ENCODE measurements around the gene DYNC1I1.

DNA sequence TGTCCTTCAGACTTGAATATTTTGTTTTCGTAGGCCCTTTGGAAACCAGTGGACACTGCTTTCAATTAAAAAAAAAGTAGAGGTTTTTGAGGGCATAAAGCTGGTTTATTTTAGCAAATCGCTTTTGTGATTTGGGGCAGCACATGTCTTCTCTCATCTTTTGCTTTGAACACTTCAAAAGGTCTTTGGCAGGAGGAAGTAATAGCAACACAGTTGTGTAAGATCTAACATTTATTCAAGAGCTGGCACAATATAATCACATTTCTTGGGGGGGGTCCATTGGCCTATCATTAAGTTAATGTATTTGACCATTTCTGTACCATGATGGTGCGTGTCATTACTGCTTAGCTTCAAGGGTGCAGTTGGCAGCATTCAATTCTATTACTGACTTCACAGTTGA is 42.4 kb downstream of the DYNC1I1 start:
- TF ChIP-seq, protein P1, sequence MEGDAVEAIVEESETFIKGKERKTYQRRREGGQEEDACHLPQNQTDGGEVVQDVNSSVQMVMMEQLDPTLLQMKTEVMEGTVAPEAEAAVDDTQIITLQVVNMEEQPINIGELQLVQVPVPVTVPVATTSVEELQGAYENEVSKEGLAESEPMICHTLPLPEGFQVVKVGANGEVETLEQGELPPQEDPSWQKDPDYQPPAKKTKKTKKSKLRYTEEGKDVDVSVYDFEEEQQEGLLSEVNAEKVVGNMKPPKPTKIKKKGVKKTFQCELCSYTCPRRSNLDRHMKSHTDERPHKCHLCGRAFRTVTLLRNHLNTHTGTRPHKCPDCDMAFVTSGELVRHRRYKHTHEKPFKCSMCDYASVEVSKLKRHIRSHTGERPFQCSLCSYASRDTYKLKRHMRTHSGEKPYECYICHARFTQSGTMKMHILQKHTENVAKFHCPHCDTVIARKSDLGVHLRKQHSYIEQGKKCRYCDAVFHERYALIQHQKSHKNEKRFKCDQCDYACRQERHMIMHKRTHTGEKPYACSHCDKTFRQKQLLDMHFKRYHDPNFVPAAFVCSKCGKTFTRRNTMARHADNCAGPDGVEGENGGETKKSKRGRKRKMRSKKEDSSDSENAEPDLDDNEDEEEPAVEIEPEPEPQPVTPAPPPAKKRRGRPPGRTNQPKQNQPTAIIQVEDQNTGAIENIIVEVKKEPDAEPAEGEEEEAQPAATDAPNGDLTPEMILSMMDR (conservative IDR thresholded peaks at IDR 0.05 in 1 of 2, IDR thresholded peaks at IDR 0.05 in 1 of 2; ENCODE audit: low read depth in 1 of 2, low read length in 2 of 2), result no peak
- TF ChIP-seq EZH2 (IDR thresholded peaks at IDR 0.05; ENCODE audit: low read length, missing control alignments), result no peak

Measured in fibroblast of lung (primary cell).